GM21381 (cell line): ENCODE data around the gene C3orf20.
"Not testable (repeated sequence)": the region's sequence is repeated elsewhere in the genome, so short reads cannot be mapped to it uniquely, and the experiment has no call there.

ENCODE experiments used
- ATAC-seq: cut with Tn5 transposase; IDR thresholded peaks from one replicate; pipeline ENCODE4 v1.9.1; 2021; ENCODE audit warnings: mild to moderate bottlenecking, moderate library complexity; ENCODE audit not compliant: unreplicated experiment

The C3orf20 gene

GRCh38 chr3:14649466-14649865, 25.5 kb upstream of the C3orf20 start:
- no peak for ATAC-seq

DNA sequence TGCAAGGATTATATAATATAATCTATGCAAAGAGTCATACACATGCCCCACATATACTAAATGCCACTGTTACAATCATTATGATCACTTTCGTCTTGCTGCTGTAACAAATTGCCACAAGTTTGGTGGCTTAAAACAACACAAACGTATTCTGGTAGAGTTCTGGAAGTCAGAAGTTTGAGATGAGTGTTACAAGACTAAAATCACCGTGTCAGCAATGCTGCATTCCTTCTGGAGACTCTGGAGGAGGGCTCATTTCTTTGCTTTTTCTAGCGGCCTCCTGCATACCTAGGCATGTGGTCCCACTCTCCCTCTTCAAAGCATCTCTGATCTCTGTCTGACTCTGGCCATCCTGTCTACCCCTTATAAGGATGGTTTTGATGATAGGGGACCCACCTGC, 24.7 kb upstream of the C3orf20 start:
- no peak for ATAC-seq

GRCh38 chr3:14651440-14652251, 23.3 kb upstream of the C3orf20 start, which contains the start of gene CCDC174:
Gene CCDC174, plus strand, starts transcription at chr3:14651762. Its CDS starts 75 bp downstream, at chr3:14651837.
- peak; percentile 98 for ATAC-seq

DNA sequence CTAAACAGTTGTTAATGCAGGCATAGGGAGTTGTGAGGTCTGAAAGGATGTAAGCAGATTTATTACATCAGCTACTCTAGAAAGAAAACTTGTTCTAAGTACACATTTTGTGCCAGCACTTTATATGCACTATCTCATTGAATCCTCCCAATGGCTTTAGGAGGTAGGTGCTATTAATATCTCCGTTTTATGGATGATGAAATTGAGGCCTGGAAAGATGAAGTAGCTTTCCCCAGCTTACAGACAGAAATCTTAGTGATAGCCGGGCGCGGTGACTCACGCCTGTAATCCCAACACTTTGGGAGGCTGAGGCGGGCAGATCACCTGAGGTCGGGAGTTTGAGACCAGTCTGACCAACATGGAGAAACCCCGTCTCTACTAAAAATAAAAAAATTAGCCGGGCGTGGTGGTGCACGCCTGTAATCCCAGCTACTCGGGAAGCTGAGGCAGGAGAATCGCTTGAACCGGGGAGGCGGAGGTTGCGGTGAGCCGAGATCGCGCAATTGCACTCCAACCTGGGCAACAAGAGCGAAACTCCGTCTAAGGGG, 22.5 kb upstream of the C3orf20 start:
- not testable (repeated sequence) for ATAC-seq

DNA sequence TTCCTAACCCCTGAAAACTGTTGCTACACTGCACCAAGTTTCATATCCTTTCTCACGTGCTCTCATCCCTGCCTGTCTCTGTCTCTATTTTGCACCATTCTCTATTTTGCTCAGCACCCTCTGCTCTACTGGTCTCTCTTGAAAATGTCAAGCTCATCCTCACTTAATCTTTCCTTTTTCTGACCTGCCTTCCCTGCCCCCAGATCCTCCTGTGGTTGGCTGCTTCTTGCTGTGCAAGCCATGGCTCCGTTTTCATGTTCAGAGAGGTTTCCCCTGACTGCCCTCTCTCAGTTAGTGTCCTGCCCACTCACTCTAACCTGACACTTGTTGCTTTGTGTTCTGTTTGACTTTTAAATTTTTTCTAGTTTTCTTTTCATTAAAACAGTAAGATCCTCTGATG, 17.4 kb upstream of the C3orf20 start:
- ATAC-seq: no peak

- no peak for ATAC-seq
Measured at GRCh38 chr3:14658978-14659377, 16.0 kb upstream of the C3orf20 start.

- no peak for ATAC-seq
Measured at GRCh38 chr3:14660942-14661341, 14.0 kb upstream of the C3orf20 start.

DNA sequence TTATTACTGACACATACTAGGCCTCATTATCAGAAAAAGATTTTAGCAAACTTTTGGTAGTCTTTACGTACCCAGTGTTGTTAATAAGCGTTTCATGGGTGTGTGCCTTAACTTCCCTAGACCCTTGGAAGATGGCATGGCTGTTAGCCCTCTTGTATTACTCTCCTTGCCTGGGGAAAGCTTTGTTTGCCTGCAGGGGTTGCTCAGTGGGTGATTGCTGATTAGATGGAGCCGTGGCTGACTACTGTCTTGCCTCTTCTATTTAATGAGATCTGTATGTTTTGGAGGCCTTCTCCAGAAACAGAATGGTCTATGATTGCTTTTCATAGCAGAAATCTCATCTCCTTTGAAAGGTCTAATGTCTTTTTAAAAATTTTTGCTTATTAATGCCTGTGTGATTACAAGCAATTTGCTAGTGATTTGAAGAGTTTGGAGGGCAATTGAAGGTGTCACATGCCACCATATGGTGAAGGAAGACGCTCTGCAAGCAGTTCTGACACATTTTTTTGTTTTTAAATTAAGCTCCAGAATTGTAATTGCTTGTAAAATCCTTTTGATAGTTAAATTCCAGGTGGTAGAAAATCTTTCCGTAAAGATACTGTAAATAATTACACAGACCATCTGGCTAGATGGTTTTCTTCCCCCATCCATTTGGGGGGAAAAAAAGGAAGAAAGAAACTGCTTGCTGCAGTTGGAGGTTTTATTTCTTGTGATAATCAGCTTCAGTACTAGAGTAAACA, 11.4 kb upstream of the C3orf20 start:
- no peak for ATAC-seq

DNA sequence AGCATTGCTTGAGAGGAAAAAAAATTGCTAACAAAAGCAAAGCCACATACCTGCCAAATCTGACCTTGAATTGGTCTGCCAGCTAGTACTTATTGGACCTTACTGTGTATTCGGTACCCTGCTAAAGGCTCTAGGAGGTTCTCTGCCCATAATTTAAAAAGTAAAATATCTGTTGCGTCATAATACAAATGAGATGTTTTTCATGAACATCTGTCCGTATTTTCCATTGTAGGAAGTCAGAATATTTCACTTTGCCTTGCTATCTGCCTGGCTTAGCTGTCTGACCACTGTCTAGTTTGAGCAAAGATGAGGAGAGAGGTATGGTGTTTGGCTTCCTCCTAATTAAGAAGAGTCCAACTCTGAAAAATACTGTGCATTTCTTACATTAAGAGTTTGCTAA, 10.8 kb upstream of the C3orf20 start:
- no peak for ATAC-seq

DNA sequence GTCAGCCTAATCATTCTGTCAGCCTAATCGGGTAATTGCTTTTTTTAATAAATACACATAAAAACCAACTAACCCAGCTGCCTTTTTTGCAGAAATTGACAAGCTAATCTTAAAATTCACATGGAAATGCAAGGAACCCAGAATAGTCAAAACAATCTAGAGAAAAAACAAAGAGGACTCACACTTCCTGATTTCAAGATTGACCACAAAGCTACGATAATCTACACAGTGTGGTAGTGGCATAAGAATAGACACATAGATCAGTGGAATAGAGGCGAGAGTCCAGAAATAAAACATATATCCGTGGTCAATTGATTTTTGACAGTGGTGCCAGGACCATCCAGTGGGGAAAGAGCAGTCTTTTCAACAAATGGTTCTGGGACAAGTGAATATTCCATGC, 2.4 kb upstream of the C3orf20 start:
- no peak for ATAC-seq

- no peak for ATAC-seq
Measured at GRCh38 chr3:14676881-14677280, 1.9 kb downstream of the C3orf20 start.

DNA sequence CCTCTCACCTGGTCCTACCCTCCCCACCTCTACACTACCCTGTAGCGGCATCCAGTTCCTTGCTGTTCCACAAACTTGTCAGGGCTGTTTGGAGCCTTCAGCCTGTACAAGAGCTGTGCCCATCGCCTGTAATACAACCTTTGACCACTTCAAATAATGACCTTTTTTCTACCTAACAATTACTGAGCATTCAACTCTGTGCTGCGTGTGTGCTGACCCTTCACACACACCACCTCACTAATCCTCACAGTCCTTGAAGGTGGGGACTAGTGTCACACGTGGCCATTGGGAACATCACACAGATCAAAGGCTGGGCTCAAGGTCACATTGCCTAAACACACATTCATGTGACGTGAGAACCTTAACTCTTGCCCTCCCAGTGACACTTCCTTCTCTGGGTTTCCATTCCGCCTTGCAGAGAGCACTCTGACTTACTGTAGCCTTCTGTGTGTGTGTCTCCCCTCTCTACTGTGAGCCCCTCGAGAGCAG, 3.1 kb downstream of the C3orf20 start:
- no peak for ATAC-seq

GRCh38 chr3:14680115-14680514, 5.2 kb downstream of the C3orf20 start:
- no peak for ATAC-seq

- ATAC-seq: no peak
Measured at GRCh38 chr3:14680716-14681115, 5.8 kb downstream of the C3orf20 start.

DNA sequence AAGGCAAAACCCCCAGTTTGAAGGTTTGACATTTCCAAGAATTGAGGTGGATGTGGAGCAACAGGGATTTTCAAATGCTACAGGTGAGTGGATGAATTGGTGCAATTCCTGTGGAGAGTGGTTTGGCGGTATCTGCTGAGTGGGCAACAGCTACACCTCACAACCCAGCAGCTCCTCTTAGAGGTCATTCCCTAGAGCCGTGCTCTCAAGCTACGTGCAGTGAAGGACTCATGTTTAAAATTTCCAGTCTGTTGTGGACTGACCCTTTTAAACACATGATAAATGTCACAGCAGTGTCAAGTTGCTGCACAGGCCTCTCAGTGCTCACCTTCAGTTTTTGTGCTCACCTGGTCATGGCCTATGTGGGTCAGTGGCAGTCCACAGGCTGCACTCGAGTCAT, 9.5 kb downstream of the C3orf20 start:
- no peak for ATAC-seq

DNA sequence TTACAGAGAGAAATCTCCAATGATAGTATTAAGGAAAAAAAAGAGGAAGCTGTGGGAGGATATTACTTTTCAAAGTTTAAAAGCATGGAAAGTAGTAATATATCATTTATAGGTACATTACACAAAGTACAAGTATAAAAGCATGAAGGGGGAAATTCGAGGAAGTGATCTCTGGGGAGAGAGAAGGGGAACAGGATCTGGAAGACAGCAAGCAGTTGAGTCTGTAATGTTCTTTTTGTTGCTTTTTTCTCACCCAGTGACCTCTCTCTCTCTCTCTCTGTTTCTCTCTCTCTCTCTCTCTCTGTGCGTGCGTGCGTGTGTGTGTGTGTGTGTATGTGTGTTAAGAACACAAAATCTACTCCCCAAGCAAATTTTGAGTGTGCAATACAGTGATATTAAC, 10.2 kb downstream of the C3orf20 start:
- ATAC-seq: no peak

DNA sequence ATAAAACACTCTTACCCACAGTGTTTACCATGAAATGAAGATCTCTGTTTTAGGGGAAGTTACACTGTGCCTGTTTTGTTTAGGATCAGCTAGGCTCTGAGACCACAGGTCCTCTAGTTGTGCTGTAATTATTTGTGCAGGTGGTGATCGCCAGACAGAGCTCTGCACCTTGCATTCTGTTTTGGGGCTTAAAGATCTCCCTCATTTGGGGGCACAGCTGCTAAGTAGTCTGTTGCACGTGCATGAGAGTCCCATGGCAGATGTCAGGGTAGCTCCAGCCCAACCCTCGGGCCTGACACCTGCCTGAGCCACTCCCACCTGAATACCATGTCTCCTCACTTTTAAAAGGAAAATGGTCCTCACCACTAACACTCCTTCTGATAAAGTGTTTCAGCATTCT, 12.4 kb downstream of the C3orf20 start:
- ATAC-seq: no peak

DNA sequence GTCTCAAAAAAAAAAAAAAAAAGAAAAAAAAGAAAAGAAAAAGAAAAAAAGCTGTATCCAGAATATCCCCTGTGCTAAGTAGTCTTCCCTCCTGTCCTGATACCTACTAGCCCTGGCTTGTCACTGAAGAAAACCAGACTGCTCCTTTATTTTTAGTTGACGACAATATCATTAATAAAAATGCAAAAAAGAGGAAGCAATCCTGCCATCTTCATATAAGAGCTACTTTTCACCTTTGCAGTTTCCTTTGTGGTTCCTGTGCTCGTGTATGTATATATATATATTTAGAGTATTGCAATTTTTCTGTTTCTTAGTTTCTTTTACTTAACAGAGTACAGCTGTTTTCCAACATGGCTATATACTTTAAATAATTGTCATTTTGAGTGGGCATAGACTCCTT, 13.6 kb downstream of the C3orf20 start:
- peak; percentile 51 for ATAC-seq

DNA sequence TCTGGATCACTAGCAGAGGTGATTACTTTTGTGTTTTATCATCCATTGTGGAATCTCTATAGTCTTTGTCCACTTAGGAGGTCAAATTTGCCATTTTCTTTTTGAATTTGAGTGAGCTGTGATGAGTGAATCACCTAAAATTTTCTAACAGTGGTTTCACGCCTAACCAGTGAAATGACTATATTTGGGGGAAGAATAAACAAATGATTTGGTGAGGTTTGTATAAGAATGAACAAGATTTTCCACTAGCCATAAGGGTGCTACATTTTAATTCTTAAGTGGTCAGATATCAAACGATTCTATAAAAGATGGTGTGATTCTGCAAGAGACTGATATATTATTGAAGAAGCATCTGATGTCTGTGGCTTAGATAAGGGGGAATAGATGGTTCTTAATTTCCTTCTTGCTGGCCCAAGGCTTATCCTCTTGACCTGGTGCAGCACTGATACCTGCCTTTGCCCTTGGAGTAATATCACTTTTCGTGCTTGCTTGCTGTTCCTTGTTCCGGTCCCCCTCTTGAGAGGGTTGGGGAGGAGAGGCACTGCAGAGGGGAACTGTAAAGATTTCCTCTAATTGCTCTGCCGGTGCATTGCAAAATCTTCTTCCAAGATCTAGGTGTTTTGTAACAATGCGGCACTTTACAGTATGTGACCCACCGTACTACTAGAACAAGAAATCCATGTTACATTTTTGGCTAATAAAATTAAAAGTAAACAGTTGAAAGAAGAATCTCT, 14.5 kb downstream of the C3orf20 start:
- ATAC-seq: peak; percentile 39

DNA sequence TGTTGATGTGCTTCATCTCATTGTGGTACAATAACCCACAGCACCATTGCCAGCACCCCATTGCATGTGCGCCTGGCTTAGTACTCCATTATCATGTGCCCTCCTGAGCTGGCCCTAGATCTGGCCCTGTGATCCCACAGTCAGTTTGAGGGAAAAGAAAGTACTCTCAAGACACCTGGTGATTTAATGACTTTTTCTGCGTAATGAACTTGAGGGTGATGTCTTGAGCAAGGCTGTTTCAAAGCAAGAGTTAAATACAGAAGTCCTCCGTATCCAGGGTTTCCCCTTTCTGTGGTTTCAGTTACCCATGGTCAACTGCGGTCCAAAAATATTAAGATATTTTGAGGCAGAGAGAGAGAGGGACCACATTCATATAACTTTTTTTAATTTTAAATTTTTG, 16.3 kb downstream of the C3orf20 start:
- ATAC-seq: no peak

DNA sequence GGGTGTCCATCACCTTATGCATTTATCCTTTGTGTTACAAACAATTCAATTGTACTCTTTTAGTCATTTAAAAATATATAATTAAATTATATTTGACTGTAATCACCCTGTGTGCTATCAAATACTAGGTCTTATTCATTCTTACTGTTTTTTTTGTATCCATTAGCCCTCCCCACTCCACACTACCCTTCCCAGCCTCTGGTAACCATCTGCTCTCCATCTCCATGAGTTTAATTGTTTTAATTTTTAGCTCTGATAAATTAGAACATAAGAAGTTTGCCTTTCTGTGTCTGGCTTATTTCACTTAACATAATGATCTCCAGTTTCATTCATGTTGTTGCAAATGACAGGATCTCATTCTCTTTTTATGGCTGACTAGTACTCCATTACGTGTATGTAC, 16.8 kb downstream of the C3orf20 start:
- no peak for ATAC-seq
